Smooth muscle cell (in vitro differentiated cells): ENCODE measurements around the gene SPON1. TPM values are rescaled to one million over a fixed set of nuclear protein-coding genes. Genes with fewer than 3 reads are reported as not detected.

ENCODE experiments used
- DNase-seq: peaks from one replicate; lab custom pipeline; 2025; ENCODE audit not compliant: unreplicated experiment; lab: John Stamatoyannopoulos, UW
- H2AFZ ChIP-seq: fragments of 200-600 bp; sonication (generic); 2 replicates; pipeline ENCODE4 v1.6.0; 2016; ENCODE audit warnings: antibody characterized with exemption, low read depth, mild to moderate bottlenecking
- H3F3A ChIP-seq: fragments of 200-600 bp; sonication (generic); 2 replicates; pipeline ENCODE4 v1.6.0; 2017; ENCODE audit warnings: antibody characterized with exemption, low read depth
- H3K27ac ChIP-seq: fragments of 200-600 bp; sonication (generic); 2 replicates; pipeline ENCODE4 v1.5.1; 2016; ENCODE audit warnings: low read depth, mild to moderate bottlenecking
- H3K27me3 ChIP-seq: fragments of 200-600 bp; sonication (generic); 2 replicates; pipeline ENCODE4 v1.6.1; 2016; ENCODE audit warnings: low read depth, mild to moderate bottlenecking
- H3K36me3 ChIP-seq: fragments of 200-600 bp; sonication (generic); 2 replicates; pipeline ENCODE4 v1.5.1; 2016; ENCODE audit warnings: low read depth
- H3K4me1 ChIP-seq: fragments of 200-600 bp; sonication (generic); 2 replicates; pipeline ENCODE4 v1.5.1; 2016; ENCODE audit warnings: low read depth
- H3K4me2 ChIP-seq: fragments of 200-600 bp; sonication (generic); 2 replicates; pipeline ENCODE4 v1.6.0; 2016; ENCODE audit warnings: mild to moderate bottlenecking
- H3K4me3 ChIP-seq: fragments of 200-600 bp; sonication (generic); 2 replicates; pipeline ENCODE4 v1.5.1; 2016; ENCODE audit warnings: mild to moderate bottlenecking
- H3K79me2 ChIP-seq: fragments of 200-600 bp; sonication (generic); 2 replicates; pipeline ENCODE4 v1.6.0; 2016; ENCODE audit warnings: low read depth, mild to moderate bottlenecking
- H3K9ac ChIP-seq: fragments of 200-600 bp; sonication (generic); 2 replicates; pipeline ENCODE4 v1.6.0; 2016; ENCODE audit warnings: low read depth
- H3K9me3 ChIP-seq: fragments of 200-600 bp; sonication (generic); replicated peaks from 2 replicates; pipeline ENCODE4 v1.5.1; 2016; ENCODE audit warnings: low read depth
- H4K20me1 ChIP-seq: fragments of 200-600 bp; sonication (generic); 2 replicates; pipeline ENCODE4 v1.6.0; 2016; ENCODE audit warnings: low read depth
- CTCF ChIP-seq: fragments of 200-600 bp; sonication (generic); IDR thresholded peaks from 2 replicates; pipeline ENCODE4 v1.5.1; 2017; ENCODE audit warnings: borderline replicate concordance, mild to moderate bottlenecking, antibody characterized with exemption; ENCODE audit not compliant: insufficient read depth, poor library complexity, severe bottlenecking
- WGBS: methylation state at CpG from one replicate; pipeline ENCODE4 v1.1.7; 2016; ENCODE audit warnings: low lambda C conversion rate; 5-methylcytosine and 5-hydroxymethylcytosine counted together
- polyA plus RNA-seq: library from polyadenylated mRNA; unstranded; fragments of >200 nt; fragmentation: Nextera tagmentation; extraction: Ambion mirVana; gene quantifications from 2 replicates; pipeline ENCODE4 v1.2.1, GENCODE V29; 2016
- total RNA-seq: library from RNA; depleted of rRNA; stranded (reverse); fragments of >200 nt; gene quantifications from 2 replicates; pipeline ENCODE4 v1.2.3, GENCODE V29; 2014

SPON1 gene
- total and polyA plus RNA-seq, 2 experiments from 2014 or later = 38.0 to 40.6 TPM

- no peak overlapping the region for H3K27ac ChIP-seq
- H3K4me2 ChIP-seq = no peak overlapping the region
- no peaks in the 10 kb centered on the region for H4K20me1 ChIP-seq
- 87% methylated on average over 13 of the region's 13 CpGs for WGBS
- H3K4me1 ChIP-seq = no peaks in the 10 kb centered on the region
- no peak overlapping the region for H3K9ac ChIP-seq
- no peaks in the 10 kb centered on the region for H3F3A ChIP-seq
- H3K4me3 ChIP-seq = no peak overlapping the region
- no peak overlapping the region for H2AFZ ChIP-seq
- H3K36me3 ChIP-seq = no peaks in the 10 kb centered on the region
- no peaks in the 10 kb centered on the region for H3K9me3 ChIP-seq
- no peaks in the 10 kb centered on the region for H3K27me3 ChIP-seq
- no peak for DNase-seq
- TF ChIP-seq CTCF = no peak
- no peaks in the 10 kb centered on the region for H3K79me2 ChIP-seq
Measured at GRCh38 chr11:14254533-14255237, 292.2 kb downstream of the SPON1 start.

GRCh38 chr11:14255238-14255534 is 292.7 kb downstream of the SPON1 start:
- no peaks in the 10 kb centered on the region for H3K4me1 ChIP-seq
- WGBS = 50% methylated on average over 2 of the region's 2 CpGs
- no peak overlapping the region for H3K4me2 ChIP-seq
- no peaks in the 10 kb centered on the region for H3K9me3 ChIP-seq
- H3K27ac ChIP-seq = no peak overlapping the region
- DNase-seq = no peak
- H3K9ac ChIP-seq = no peak overlapping the region
- H3K36me3 ChIP-seq = no peaks in the 10 kb centered on the region
- H3K4me3 ChIP-seq = no peak overlapping the region
- no peaks in the 10 kb centered on the region for H3K79me2 ChIP-seq
- no peak for TF ChIP-seq CTCF
- H3K27me3 ChIP-seq = no peaks in the 10 kb centered on the region
- H4K20me1 ChIP-seq = no peaks in the 10 kb centered on the region
- no peaks in the 10 kb centered on the region for H3F3A ChIP-seq
- H2AFZ ChIP-seq = no peak overlapping the region

GRCh38 chr11:14258221-14258935 is 295.9 kb downstream of the SPON1 start:
- H3K79me2 ChIP-seq = no peaks in the 10 kb centered on the region
- no peak overlapping the region for H3K27ac ChIP-seq
- no peaks in the 10 kb centered on the region for H3K9me3 ChIP-seq
- no peaks in the 10 kb centered on the region for H4K20me1 ChIP-seq
- H2AFZ ChIP-seq = no peak overlapping the region
- no peaks in the 10 kb centered on the region for H3K4me1 ChIP-seq
- H3K27me3 ChIP-seq = no peaks in the 10 kb centered on the region
- no peak for DNase-seq
- H3F3A ChIP-seq = no peaks in the 10 kb centered on the region
- H3K9ac ChIP-seq = no peak overlapping the region
- H3K4me3 ChIP-seq = no peak overlapping the region
- H3K4me2 ChIP-seq = no peak overlapping the region
- WGBS = 58% methylated on average over 6 of the region's 6 CpGs
- TF ChIP-seq CTCF = no peak
- H3K36me3 ChIP-seq = no peaks in the 10 kb centered on the region
